Stimulated activated CD8-positive, alpha-beta memory T cell treated with anti-CD3 and anti-CD28 coated beads, Interleukin-15, amount 100 ng/mL, for 24 hours (primary cell): ENCODE data around the gene LEF1.

ENCODE experiments used
- DNase-seq: peaks from one replicate; pipeline ENCODE4 v3.0.0-alpha.2; 2020; ENCODE audit warnings: low read depth

LEF1 gene

GRCh38 chr4:108109997-108110416, 58.7 kb downstream of the LEF1 start:
- DNase-seq, result no peak

GRCh38 chr4:108109111-108109510, 59.6 kb downstream of the LEF1 start:
- no peak for DNase-seq

DNA sequence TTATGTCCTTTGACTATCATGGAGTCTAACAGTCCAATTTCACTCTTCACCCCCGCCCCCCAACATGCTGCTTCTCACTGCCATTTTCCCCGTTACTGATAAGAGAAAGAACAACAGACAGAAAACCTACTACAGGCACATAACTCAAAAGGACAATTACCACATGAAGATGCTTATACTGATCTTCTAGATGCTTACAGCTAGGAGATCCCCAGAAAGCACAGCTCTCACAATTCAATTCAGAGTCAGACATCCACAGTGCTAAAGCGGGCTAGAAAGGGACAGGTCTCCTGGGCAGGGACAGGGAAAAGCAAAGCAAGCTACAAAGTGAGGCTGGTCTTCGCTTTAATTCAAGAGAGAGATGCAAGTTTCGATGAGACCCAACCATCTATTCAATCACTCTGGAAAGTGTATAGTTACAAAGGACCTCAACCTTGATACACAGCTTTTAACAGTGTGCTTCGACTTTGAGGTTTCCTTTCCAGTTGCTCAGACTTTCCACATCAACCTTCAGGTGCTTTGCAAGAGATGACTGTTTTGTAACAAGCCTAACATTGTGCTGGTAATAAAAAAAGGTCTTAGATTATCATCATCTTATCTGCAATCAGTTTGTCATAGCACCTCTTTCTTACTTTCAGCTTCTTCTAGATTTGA, 60.9 kb downstream of the LEF1 start:
- DNase-seq, result no peak

DNA sequence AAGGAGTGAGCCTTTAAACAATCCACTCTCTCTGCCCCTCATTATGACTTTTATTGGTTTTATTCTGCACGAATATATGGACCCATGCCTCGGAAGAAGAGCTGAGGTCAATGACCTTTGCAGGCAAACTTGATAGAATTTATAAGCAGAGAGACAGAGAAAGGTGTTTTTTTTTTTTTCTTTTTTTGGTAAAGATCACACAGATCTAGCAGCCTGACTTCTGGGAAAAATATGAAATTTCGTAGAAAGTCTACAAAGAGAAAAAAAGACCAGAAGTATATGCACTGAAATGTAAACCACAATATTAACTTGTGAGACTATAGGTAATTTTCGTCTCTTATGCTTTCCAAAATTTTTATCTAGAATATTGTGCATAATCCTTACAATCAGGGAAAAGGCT, 61.6 kb downstream of the LEF1 start:
- no peak for DNase-seq

DNA sequence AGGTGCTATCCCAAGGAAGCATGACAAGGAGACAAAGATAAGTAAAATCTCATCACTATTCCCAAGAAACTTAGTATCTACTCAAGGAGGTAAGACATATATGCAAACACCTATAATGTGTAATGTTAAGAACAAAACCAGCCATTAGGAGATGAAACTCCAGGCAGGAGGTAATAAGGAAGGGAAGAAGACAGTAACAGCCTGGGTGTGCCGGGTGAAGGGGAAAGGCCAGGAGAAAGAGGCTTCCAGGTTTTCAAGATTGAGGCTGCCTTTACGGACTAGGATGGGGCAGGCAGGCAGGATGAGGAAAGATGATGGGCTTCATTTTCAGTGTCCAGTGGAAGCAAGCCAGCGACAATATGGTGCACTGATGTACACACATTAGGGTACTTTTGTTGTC, 62.5 kb downstream of the LEF1 start:
- no peak for DNase-seq

DNA sequence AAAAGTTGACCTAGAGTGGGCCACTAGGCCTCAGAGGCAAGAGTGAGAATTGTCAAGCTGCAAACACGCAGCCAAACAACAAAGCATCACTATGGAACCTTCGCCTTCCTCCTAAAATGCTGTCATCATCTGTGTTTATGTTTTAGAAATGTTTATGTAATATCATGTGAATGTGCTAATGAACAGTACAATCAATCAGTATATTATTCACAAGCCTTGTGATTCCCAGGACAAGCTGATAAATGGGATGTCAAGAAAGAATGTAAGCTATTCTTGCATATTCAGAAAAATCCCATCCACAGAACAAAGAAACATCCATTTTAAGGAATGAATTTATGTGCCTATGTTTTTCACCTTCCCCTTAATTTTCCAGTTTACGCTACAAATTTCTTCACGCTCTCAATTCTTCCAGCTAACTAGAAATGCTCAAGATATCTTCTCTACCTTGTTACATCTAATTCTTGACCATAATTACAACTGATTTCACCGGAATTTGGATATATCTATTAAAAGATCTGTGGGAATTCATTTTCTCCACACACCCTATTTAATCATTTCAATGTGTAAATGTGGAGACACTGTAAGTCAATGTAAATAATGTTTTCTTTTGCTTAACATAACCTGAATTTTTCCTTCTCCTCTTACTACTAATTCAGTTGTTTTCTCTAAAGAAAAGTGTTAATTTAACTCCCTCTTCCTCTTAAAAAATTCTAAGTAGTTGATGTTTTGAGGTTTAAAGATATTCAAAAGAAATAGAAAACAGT, 65.5 kb downstream of the LEF1 start:
- DNase-seq, result no peak

- no peak for DNase-seq
Measured at GRCh38 chr4:108100827-108101226, 67.9 kb downstream of the LEF1 start.

DNA sequence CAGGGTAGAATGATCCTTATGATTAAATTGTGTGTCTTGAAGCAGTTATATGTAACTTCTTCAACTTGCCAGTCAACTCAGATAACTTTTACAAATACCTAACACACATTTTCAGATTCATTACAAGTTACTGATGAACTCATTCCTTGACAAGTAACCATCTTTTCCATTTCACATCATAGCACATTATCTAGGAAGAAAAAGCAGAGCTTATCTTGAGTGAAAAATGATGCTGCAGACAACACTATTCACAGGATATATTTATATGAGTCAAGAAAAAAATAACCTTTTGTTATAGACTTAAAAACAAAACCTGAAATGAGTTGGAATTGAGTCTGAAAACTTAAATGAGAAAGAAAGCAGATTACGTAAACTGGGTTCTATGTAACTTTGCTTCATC, 68.9 kb downstream of the LEF1 start:
- DNase-seq, result no peak

GRCh38 chr4:108097990-108098553, 70.7 kb downstream of the LEF1 start:
- no peak for DNase-seq

DNA sequence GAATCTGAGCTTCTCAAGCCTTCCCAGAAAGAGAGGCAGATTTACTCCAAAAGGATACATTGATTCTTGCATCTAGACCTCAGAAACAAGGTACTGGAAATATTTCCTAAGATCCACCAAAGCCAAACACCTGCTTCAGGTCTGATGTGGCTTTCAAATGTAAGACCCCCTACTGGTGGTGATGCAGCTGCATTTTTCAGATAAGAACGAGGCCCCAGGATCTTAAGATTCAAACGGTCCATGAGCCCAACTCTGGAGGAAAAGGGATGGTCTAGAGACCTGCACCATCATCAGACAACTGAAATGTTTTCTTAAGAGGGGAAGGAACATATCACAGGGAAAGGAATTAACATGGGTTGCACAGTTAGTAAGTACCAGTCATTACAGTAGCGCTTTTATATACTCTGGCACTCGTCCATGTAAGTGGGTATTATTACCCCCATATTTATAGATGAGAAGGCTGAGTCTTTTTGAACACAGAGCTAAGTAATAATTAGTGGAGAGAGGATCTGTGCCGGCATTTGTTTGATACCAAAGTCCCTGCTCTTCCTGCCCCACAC, 73.7 kb downstream of the LEF1 start:
- DNase-seq, result no peak

- no peak for DNase-seq
Measured at GRCh38 chr4:108094131-108094530, 74.6 kb downstream of the LEF1 start.

DNA sequence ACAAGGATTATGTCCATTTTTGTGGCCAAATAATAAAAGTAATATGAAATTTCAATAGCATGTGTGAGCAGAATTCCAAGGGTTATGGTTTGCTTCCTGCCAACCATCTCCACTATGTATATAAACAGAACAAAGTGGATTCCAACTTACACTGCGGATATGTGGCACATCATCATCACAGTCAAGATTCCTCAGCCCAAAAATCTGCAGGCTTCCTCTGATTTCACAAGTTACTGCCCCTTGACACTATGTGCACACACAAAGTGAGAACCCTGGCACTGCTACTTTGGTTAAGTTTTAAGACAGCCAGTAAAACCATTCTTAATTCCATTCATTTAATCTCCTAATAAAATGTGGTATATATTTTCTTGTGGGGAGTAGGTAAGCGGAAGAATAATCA, 76.4 kb downstream of the LEF1 start:
- DNase-seq, result no peak

DNA sequence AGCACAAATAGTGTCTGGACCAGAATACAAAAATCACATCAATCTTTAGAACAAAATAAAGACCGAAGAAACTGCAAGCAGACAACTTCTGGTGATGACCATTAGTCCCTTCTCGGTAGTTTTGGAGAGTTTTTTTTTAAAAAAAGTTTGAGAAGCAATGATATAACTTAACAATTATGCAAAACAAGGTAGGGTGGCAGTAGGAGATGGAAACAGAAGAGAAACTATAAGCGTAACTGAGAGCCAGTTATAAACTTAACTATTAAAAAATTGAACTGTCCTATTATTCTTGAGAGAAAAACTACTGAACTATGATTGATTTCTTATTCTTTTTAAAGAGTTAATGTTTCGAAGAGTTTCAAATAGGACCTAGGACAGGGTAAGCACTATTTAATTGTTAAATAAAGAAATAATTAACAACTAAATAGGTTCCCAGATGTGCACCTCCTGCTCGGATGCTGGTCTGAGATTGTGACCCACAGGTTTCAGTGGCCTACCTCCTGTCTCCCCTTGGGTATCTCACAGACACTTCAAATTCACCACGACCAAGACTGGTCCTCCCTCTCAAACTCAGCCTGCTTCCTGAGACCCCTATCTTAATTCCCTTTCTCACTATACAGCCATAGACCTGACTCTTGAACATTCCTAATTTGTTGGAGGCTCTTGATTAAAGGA, 81.3 kb downstream of the LEF1 start:
- no peak for DNase-seq

GRCh38 chr4:108081256-108081655, 87.5 kb downstream of the LEF1 start:
- DNase-seq, result no peak

GRCh38 chr4:108080747-108081146, 88.0 kb downstream of the LEF1 start:
- DNase-seq, result no peak

- no peak for DNase-seq
Measured at GRCh38 chr4:108078024-108078733, 90.6 kb downstream of the LEF1 start.

GRCh38 chr4:108072300-108072699, 96.4 kb downstream of the LEF1 start:
- no peak for DNase-seq

GRCh38 chr4:108070775-108071174, 98.0 kb downstream of the LEF1 start:
- DNase-seq, result no peak

GRCh38 chr4:108068442-108068841, 100.3 kb downstream of the LEF1 start:
- DNase-seq, result no peak

DNA sequence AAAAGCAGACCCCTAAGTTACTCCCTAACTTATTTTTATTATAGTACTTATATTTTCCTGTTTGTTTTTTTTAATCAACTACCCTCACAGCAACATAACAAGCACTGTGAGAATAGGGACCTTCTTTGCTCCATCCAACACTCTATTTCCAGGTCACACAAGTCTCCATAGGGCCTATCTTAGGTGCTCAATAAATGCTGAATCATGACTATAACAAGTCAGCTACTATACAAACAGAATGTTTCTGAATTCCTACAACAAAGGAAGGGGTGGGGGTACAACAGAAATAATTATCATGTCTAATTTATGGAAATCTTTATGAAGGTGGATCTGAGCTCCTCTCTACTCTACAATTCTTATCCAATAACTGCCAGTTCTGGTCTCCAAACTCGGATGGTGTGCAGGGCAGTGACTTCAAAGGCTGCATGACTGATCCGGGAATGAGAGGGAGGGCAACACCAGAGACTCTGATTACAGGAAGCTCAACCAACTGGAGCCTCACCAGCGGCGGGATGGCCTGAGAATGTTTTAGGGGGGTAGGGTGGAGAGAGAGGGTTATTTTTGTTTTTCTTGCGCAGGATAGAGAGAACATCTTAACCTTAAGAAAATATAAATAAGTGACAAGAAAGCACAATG, 107.9 kb downstream of the LEF1 start:
- no peak for DNase-seq

GRCh38 chr4:108060164-108060563, 108.6 kb downstream of the LEF1 start:
- DNase-seq, result no peak
